Esophagus muscularis mucosa (tissue), 3 donors: ENCODE data around the gene KRT32.

Experiments
- CTCF ChIP-seq, 3 experiments: fragments of 200-600 bp in 2 of 3; fragments of 450-650 bp in 1 of 3; sonication (generic) in 2 of 3; IDR thresholded peaks; one replicate each; pipeline ENCODE4 v1.5.1; 2017 to 2019; ENCODE audit warnings: antibody characterized with exemption in 3 of 3, mild to moderate bottlenecking in 2 of 3, moderate library complexity in 1 of 3
- POLR2A ChIP-seq: fragments of 450-650 bp; IDR thresholded peaks from one replicate; pipeline ENCODE4 v1.6.1; 2017; ENCODE audit warnings: antibody characterized with exemption, moderate library complexity, mild to moderate bottlenecking, low read depth
- POLR2AphosphoS5 ChIP-seq, 2 donors: sonication (generic); formaldehyde crosslinking; IDR thresholded peaks; one replicate each; pipeline ENCODE4 v1.6.1; 2017; ENCODE audit warnings: antibody characterized with exemption in 2 of 2

DNA sequence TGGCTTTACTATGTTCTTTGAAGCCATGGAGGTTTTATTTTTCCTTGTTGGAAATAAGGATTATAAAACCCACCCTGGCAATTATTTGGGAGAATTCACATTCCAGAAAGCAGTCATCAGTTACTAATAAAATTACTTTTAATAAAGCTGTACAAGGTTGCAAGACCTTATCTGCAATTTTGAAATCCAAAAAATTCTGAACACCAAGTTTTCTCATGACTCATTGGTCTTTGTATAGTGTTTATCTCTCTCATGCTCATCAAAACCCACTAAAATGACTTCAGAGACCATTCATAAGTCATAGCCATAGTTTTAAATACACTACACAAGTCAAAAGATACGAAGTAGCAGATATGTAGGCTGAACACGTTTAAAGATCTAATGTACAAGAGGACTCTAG is 20.4 kb downstream of the KRT32 start:
- no peak for TF ChIP-seq POLR2A
- no peak for TF ChIP-seq POLR2AphosphoS5 (IDR thresholded peaks at IDR 0.05)
- no peak for TF ChIP-seq CTCF (IDR thresholded peaks at IDR 0.05)
